ENCODE results near the gene DDX24. TPM values are rescaled to one million over a fixed set of nuclear protein-coding genes. Genes with fewer than 3 reads are reported as not detected.

DDX24 gene
- total RNA-seq, 2 experiments from 2014 or later, result 81.5 to 172 TPM

DNA sequence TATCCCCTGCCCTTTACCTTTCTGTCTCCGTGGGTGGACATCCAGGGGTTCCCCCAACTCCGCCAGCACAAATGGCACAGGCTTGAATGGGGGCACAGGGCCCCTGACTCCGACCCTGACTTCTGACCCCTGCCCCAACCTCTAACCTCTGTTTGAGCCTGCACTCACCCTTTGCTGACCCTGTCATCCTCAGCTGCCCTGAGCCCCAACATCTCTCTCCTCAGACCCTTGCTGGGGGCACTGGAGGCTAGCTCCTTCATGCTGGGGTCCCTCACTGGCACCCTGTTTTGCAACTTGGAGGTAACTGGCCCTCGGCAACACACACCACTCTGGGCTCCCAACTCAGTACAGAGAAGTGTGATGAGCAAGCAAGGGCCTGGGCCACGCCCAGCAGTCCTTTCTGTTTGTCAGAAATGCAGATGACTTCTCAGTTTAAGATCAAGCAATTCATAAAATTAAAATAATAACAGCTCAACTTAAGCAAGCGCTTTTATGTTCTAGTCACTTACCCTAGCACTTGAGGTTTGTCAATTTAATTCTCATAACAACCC is 31.6 kb upstream of the DDX24 start:
- ChIA-PET POLR2A (no interaction called here), CTCF (ENCODE audit: unreplicated experiment) (no interaction called here)
- BruUV-seq (replicated peaks), result no TSS peak
- H3K36me3 ChIP-seq (ENCODE audit: insufficient read depth, low read length), result no peaks in the 10 kb centered on the region
- no peak overlapping the region for H3K4me3 ChIP-seq (ENCODE audit: low read depth, low read length, poor library complexity, severe bottlenecking)
- TF ChIP-seq, protein P1, sequence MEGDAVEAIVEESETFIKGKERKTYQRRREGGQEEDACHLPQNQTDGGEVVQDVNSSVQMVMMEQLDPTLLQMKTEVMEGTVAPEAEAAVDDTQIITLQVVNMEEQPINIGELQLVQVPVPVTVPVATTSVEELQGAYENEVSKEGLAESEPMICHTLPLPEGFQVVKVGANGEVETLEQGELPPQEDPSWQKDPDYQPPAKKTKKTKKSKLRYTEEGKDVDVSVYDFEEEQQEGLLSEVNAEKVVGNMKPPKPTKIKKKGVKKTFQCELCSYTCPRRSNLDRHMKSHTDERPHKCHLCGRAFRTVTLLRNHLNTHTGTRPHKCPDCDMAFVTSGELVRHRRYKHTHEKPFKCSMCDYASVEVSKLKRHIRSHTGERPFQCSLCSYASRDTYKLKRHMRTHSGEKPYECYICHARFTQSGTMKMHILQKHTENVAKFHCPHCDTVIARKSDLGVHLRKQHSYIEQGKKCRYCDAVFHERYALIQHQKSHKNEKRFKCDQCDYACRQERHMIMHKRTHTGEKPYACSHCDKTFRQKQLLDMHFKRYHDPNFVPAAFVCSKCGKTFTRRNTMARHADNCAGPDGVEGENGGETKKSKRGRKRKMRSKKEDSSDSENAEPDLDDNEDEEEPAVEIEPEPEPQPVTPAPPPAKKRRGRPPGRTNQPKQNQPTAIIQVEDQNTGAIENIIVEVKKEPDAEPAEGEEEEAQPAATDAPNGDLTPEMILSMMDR (conservative IDR thresholded peaks at IDR 0.05; ENCODE audit: low read length), result no peak
- no peak for TF ChIP-seq EZH2phosphoT487 (IDR thresholded peaks at IDR 0.05; ENCODE audit: borderline replicate concordance, low read depth, low read length)
- no peak overlapping the region for H3K27ac ChIP-seq (ENCODE audit: low read depth, low read length, poor library complexity, severe bottlenecking)
- H3K9me3 ChIP-seq (ENCODE audit: low read length), result no peaks in the 10 kb centered on the region
- H3K4me2 ChIP-seq (ENCODE audit: low read length), result no peak overlapping the region
- H3K9me2 ChIP-seq (ENCODE audit: insufficient read depth, low read length), result no peaks in the 10 kb centered on the region
- no peak for DNase-seq (ENCODE audit: low spot score)
- H3K4me1 ChIP-seq (ENCODE audit: insufficient read depth, low read length, poor library complexity, severe bottlenecking), result no peaks in the 10 kb centered on the region
- intact Hi-C loops (cut with micrococcal nuclease; ENCODE audit: unreplicated experiment), result no loop called here
- H3K79me2 ChIP-seq (ENCODE audit: insufficient read depth, low read depth, low read length), result no peaks in the 10 kb centered on the region
- no peaks in the 10 kb centered on the region for H4K20me1 ChIP-seq (ENCODE audit: insufficient read depth, low read length)
- H2AFZ ChIP-seq (ENCODE audit: low read length), result no peak overlapping the region

GRCh38 chr14:94111276-94112095 is 30.5 kb upstream of the DDX24 start:
- no peak overlapping the region for H3K27ac ChIP-seq (ENCODE audit: low read depth, low read length, poor library complexity, severe bottlenecking)

More at GRCh38 chr14:94111276-94112095, 30.5 kb upstream of the DDX24 start:
- POLR2A ChIA-PET, result no interaction called here
- no peak for DNase-seq (ENCODE audit: low spot score)
- Histone ChIP-seq H3K9me2 (ENCODE audit: insufficient read depth, low read length) (no peaks in the 10 kb centered on the region), H3K4me2 (ENCODE audit: low read length) (no peak overlapping the region), H4K20me1 (ENCODE audit: insufficient read depth, low read length) (no peaks in the 10 kb centered on the region), H3K4me1 (ENCODE audit: insufficient read depth, low read length, poor library complexity, severe bottlenecking) (no peaks in the 10 kb centered on the region), H3K9me3 (ENCODE audit: low read length) (no peaks in the 10 kb centered on the region), H3K4me3 (ENCODE audit: low read depth, low read length, poor library complexity, severe bottlenecking) (no peak overlapping the region), H2AFZ (ENCODE audit: low read length) (no peak overlapping the region), H3K36me3 (ENCODE audit: insufficient read depth, low read length) (no peaks in the 10 kb centered on the region), H3K79me2 (ENCODE audit: insufficient read depth, low read depth, low read length) (no peaks in the 10 kb centered on the region)
- no peak for TF ChIP-seq EZH2phosphoT487 (IDR thresholded peaks at IDR 0.05; ENCODE audit: borderline replicate concordance, low read depth, low read length)
- TF ChIP-seq, protein P1 (conservative IDR thresholded peaks at IDR 0.05; ENCODE audit: low read length), result no peak
- intact Hi-C loops (cut with micrococcal nuclease; ENCODE audit: unreplicated experiment), result no loop called here
- BruUV-seq (replicated peaks), result no TSS peak
- CTCF ChIA-PET (ENCODE audit: unreplicated experiment), result no interaction called here

Measured in OCI-LY7 (cell line).